Measurements from ENCODE around the gene UBE2D3. TPM values are rescaled to one million over a fixed set of nuclear protein-coding genes. Genes with fewer than 3 reads are reported as not detected.
A peak's percentile ranks its signal among the peaks of the same experiment; 100 is the strongest.

UBE2D3 gene
- total and polyA plus RNA-seq, 2 of the 4 experiments (the other 2 are of a cell fraction), result 233 to 387 TPM

DNA sequence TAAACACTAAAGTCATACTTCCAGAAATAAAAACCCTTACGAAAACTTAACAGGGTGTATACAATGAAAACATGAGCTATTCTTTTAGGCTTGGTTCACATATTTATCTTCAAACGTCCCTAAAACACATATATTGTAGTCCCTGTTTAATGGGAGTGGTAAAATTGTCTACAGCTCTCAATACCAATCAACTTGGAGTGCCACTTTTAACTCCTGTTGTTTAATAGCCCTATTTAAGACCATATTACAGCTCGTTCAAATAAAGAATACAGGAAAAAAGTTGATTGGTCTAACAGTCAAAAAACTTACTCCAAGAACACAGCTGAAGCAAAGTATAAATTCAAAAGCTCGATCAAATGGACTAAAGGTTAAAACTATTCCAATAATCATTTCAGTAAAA is 3.9 kb downstream of the UBE2D3 start:
- Histone ChIP-seq H3K27ac (ENCODE audit: insufficient read depth, low read length) (no peak overlapping the region), H2BK5ac (ENCODE audit: low read depth, low read length, poor library complexity, severe bottlenecking) (no peak overlapping the region), H3K4me2 (ENCODE audit: low read depth, low read length) (peak overlapping the region; percentile 85), H3K27me3 (ENCODE audit: control insufficient read depth, insufficient read depth, low read length) (no peaks in the 10 kb centered on the region), H3K18ac (ENCODE audit: low read depth, low read length) (no peak overlapping the region), H3K4ac (ENCODE audit: low read depth, low read length) (no peak overlapping the region), H2BK20ac (ENCODE audit: low read depth, low read length) (no peak overlapping the region), H3K14ac (replicated peaks; ENCODE audit: low read depth, low read length) (no peak overlapping the region), H2AK5ac (ENCODE audit: low read depth, low read length) (no peak overlapping the region), H3K56ac (ENCODE audit: extremely low read depth, insufficient read depth, low read length) (no peak overlapping the region), H3K9ac (ENCODE audit: low read depth, low read length) (no peak overlapping the region), H3K4me3 (ENCODE audit: insufficient read depth, low read depth, low read length) (peak overlapping the region; percentile 8; the same call in 1 of the 2 replicates), H3K79me1 (ENCODE audit: low read depth in 1 of 2, low read length in 2 of 2) (peaks cover 0 to 9% of the 10 kb centered on the region in 2 experiments; a peak in 1 of 4 replicates), H3K9me1 (ENCODE audit: insufficient read depth, low read length) (peaks cover 4% of the 10 kb centered on the region; the same call in 1 of the 2 replicates), H3K23ac (ENCODE audit: low read depth, low read length) (no peak overlapping the region), H4K5ac (ENCODE audit: low read depth, low read length) (no peak overlapping the region), H3K36me3 (ENCODE audit: control insufficient read depth, insufficient read depth, low read length) (peaks cover 5% of the 10 kb centered on the region), H2BK15ac (ENCODE audit: low read depth, low read length) (no peak overlapping the region), H2AFZ (replicated peaks; ENCODE audit: low read length, poor library complexity) (no peak overlapping the region), H3K9me3 (ENCODE audit: control insufficient read depth, insufficient read depth, low read length) (no peaks in the 10 kb centered on the region), H4K20me1 (ENCODE audit: insufficient read depth, low read length) (peaks cover 84% of the 10 kb centered on the region), H2AK9ac (replicated peaks; ENCODE audit: low read depth, low read length, poor library complexity) (no peak overlapping the region), H3K4me1 (ENCODE audit: control insufficient read depth, insufficient read depth, low read length) (peaks cover under 1% of the 10 kb centered on the region; the same call in 1 of the 2 replicates), H2BK120ac (ENCODE audit: low read depth, low read length) (no peak overlapping the region), H4K8ac (ENCODE audit: low read depth in 2 of 2, low read length in 2 of 2) (no peak overlapping the region), H4K91ac (ENCODE audit: insufficient read depth, low read depth, low read length) (no peak overlapping the region)
- ATAC-seq (ENCODE audit: low read depth) (no peak), DNase-seq (no peak)
- WGBS, 2 experiments (ENCODE audit: extremely low coverage in 2 of 2, insufficient read length in 1 of 2), result no CpG with 5 or more reads among the region's 4 CpGs
- TF ChIP-seq, protein P1, sequence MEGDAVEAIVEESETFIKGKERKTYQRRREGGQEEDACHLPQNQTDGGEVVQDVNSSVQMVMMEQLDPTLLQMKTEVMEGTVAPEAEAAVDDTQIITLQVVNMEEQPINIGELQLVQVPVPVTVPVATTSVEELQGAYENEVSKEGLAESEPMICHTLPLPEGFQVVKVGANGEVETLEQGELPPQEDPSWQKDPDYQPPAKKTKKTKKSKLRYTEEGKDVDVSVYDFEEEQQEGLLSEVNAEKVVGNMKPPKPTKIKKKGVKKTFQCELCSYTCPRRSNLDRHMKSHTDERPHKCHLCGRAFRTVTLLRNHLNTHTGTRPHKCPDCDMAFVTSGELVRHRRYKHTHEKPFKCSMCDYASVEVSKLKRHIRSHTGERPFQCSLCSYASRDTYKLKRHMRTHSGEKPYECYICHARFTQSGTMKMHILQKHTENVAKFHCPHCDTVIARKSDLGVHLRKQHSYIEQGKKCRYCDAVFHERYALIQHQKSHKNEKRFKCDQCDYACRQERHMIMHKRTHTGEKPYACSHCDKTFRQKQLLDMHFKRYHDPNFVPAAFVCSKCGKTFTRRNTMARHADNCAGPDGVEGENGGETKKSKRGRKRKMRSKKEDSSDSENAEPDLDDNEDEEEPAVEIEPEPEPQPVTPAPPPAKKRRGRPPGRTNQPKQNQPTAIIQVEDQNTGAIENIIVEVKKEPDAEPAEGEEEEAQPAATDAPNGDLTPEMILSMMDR (conservative IDR thresholded peaks at IDR 0.05; ENCODE audit: low read depth, low read length), result no peak
- TF ChIP-seq MAZ (IDR thresholded peaks at IDR 0.05; ENCODE audit: borderline replicate concordance, low read depth, low read length), result no peak
- TF ChIP-seq MAFK (IDR thresholded peaks at IDR 0.05; ENCODE audit: low read depth, low read length), result no peak
- no peak for TF ChIP-seq RAD21 (IDR thresholded peaks at IDR 0.05; ENCODE audit: low read length)
- no peak for TF ChIP-seq FOS (IDR thresholded peaks at IDR 0.05; ENCODE audit: low read depth, low read length)
- no peak for TF ChIP-seq CEBPB (IDR thresholded peaks at IDR 0.05; ENCODE audit: low read depth, low read length)
- TF ChIP-seq NFE2L2 (IDR thresholded peaks at IDR 0.05; ENCODE audit: low read depth, low read length), result no peak
- no TSS peak for BruUV-seq (replicated peaks)
- CTCF ChIA-PET, result no interaction called here
- in situ Hi-C loops (cut with MboI; ENCODE audit: low sequenced_read_pairs), result no loop called here
- POLR2A ChIA-PET (ENCODE audit: unreplicated experiment), result no interaction called here
- dilution Hi-C loops (cut with HindIII; ENCODE audit: low sequenced_read_pairs, unreplicated experiment), result no loop called here
- intact Hi-C loops (cut with micrococcal nuclease), result no loop called here

All from IMR-90 (cell line).